Measurements from ENCODE around the gene ATXN1.

The ATXN1 gene

GRCh38 chr6:16578695-16579285, 182.5 kb downstream of the ATXN1 start:
- no peak for DNase-seq
- no peak for TF ChIP-seq CTCF (IDR thresholded peaks at IDR 0.05)
- Mint-ChIP-seq H3K4me1 (no peaks in the 10 kb centered on the region), H3K9me3 (no peaks in the 10 kb centered on the region), H3K4me3 (no peak overlapping the region), H3K27ac (no peak overlapping the region), H3K36me3 (ENCODE audit: low read depth) (peaks cover 7% of the 10 kb centered on the region), H3K27me3 (ENCODE audit: low read depth, poor library complexity) (peaks cover 6% of the 10 kb centered on the region)

- Mint-ChIP-seq H3K4me3 (no peak overlapping the region), H3K27me3 (ENCODE audit: low read depth, poor library complexity) (peaks cover 10% of the 10 kb centered on the region), H3K4me1 (no peaks in the 10 kb centered on the region), H3K36me3 (ENCODE audit: low read depth) (peaks cover 7% of the 10 kb centered on the region), H3K9me3 (no peaks in the 10 kb centered on the region), H3K27ac (no peak overlapping the region)
- no peak for TF ChIP-seq CTCF (IDR thresholded peaks at IDR 0.05)
- DNase-seq: no peak
Observed at GRCh38 chr6:16576451-16577368, 184.6 kb downstream of the ATXN1 start.

GRCh38 chr6:16575655-16576054, 185.6 kb downstream of the ATXN1 start:
- Mint-ChIP-seq H3K4me3 (no peak overlapping the region), H3K9me3 (no peaks in the 10 kb centered on the region), H3K27me3 (ENCODE audit: low read depth, poor library complexity) (peaks cover 10% of the 10 kb centered on the region), H3K36me3 (ENCODE audit: low read depth) (no peaks in the 10 kb centered on the region), H3K4me1 (no peaks in the 10 kb centered on the region), H3K27ac (no peak overlapping the region)
- TF ChIP-seq CTCF (IDR thresholded peaks at IDR 0.05): no peak
- DNase-seq: no peak

- peaks cover 10% of the 10 kb centered on the region for H3K27me3 Mint-ChIP-seq (ENCODE audit: low read depth, poor library complexity)
- no peak overlapping the region for H3K27ac Mint-ChIP-seq
- H3K9me3 Mint-ChIP-seq: no peaks in the 10 kb centered on the region
- no peak for DNase-seq
- H3K4me1 Mint-ChIP-seq: no peaks in the 10 kb centered on the region
- no peaks in the 10 kb centered on the region for H3K36me3 Mint-ChIP-seq (ENCODE audit: low read depth)
- H3K4me3 Mint-ChIP-seq: no peak overlapping the region
- no peak for TF ChIP-seq CTCF (IDR thresholded peaks at IDR 0.05)
Observed at GRCh38 chr6:16572943-16573342, 188.3 kb downstream of the ATXN1 start.

GRCh38 chr6:16572317-16572716, 188.9 kb downstream of the ATXN1 start:
- H3K27me3 Mint-ChIP-seq (ENCODE audit: low read depth, poor library complexity): peaks cover 10% of the 10 kb centered on the region
- no peaks in the 10 kb centered on the region for H3K36me3 Mint-ChIP-seq (ENCODE audit: low read depth)
- no peak for TF ChIP-seq CTCF (IDR thresholded peaks at IDR 0.05)
- no peak overlapping the region for H3K4me3 Mint-ChIP-seq
- H3K27ac Mint-ChIP-seq: no peak overlapping the region
- DNase-seq: no peak
- H3K4me1 Mint-ChIP-seq: no peaks in the 10 kb centered on the region
- no peaks in the 10 kb centered on the region for H3K9me3 Mint-ChIP-seq
